NCI-H2107 treated with DMSO at 0.1 percent for 48 hours (cell line): ENCODE results near the gene DISC1.
"Not testable (repeated sequence)": the region's sequence is repeated elsewhere in the genome, so short reads cannot be mapped to it uniquely, and the experiment has no call there.

ENCODE experiments used
- DNase-seq: peaks from one replicate; lab custom pipeline; 2025; ENCODE audit not compliant: unreplicated experiment; lab: John Stamatoyannopoulos, UW

Gene DISC1

DNA sequence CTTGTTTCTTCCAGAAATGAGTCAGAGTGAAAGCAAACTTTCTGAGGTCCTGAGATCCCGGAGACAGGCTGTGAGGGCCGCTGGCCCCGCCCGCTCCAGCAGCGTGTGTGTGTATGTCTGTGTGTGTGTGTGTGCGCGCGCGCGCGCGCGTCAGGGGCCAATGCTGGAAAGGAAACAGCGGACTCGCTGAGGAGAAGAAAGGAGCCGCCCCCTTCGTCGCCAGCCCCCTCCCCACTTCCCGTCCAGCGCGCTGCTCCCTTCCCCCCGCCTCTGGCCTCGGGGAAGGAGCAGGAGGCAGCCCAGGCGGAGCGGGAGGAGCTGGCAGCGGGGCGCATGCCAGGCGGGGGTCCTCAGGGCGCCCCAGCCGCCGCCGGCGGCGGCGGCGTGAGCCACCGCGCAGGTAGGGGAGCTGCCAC lies at the start of gene DISC1:
Gene DISC1 (plus strand): TSS at position 256 of the 416 bp plus-strand sequence. CDS start 78 bp downstream, at position 334.
- DNase-seq, result peak; percentile 34

GRCh38 chr1:231576804-231577718 lies 49.5 kb upstream of the DISC1 start:
- no peak for DNase-seq

DNA sequence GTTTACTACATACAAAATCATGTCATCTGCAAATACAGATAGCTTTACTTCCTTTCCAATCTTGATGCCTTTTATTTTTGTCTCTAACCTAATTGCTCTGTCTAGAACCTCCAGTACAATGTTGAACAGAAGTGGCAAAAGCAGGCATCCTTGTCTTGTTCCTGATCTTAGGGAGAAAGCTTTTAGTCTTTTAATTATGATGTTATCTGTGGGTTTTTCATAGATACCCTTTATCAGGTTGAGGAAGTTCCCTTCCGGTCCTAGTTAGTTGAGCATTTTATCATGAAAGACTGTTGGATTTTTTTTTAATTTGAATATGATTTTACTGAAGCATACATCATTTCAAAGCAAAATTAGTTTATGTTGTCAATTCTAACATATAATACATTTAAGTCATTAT lies 45.7 kb upstream of the DISC1 start:
- DNase-seq, result no peak

DNA sequence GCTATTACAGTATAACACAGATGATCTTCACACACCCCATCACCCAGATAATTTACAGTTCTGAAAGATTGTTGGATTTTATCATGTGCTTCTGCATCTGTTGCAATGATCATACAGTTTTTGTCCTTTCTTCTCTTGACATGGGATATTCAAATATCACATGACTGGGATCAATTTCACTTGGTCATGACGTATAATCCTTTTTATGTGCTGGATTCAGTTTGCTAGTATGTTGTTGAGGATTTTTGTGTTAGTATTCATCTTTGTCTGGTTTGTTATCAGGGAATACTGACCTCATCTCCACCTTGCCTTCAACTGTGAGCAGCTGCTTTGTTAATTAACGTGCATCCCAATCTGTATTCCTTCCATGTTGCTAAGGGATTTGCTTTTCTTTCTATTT lies 44.7 kb upstream of the DISC1 start:
- DNase-seq, result no peak

DNA sequence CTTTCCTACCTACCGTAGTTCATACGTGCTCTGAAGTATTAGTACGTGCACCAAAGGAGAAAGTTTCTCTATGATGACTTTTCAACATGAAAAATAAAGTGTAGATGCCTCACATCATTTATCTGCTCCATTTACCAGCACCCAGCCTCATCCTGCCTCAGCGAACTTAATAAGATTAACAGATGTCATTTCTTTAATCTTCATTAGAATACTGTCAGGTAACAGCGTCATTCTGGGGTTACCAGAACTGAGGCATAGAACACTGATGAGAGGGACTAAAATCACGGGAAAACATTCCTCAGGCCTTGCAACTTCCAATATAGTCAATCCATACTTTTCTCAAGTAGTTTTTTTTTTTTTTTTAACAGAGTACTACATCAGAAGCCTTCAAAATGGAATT lies 43.2 kb upstream of the DISC1 start:
- no peak for DNase-seq

GRCh38 chr1:231584117-231584516 lies 42.5 kb upstream of the DISC1 start:
- DNase-seq, result peak; percentile 61

DNA sequence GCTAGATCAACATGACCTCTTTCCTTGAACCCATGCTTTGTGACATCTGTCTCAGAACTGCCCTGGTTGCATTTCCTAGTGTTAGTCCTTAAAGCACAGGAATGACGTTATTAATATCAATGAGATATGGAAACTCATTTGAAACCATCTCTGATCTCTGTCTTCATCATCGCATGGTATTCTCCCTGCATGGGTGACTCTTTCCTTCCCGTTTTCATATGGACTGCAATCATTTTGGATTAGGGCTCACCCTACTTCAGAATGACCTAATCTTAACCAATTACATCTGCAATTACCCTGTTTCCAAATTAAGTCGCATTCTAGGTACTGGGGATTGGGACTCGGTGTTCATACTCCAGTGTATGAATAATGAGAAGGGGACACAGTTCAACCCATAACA lies 41.7 kb upstream of the DISC1 start:
- DNase-seq, result no peak

DNA sequence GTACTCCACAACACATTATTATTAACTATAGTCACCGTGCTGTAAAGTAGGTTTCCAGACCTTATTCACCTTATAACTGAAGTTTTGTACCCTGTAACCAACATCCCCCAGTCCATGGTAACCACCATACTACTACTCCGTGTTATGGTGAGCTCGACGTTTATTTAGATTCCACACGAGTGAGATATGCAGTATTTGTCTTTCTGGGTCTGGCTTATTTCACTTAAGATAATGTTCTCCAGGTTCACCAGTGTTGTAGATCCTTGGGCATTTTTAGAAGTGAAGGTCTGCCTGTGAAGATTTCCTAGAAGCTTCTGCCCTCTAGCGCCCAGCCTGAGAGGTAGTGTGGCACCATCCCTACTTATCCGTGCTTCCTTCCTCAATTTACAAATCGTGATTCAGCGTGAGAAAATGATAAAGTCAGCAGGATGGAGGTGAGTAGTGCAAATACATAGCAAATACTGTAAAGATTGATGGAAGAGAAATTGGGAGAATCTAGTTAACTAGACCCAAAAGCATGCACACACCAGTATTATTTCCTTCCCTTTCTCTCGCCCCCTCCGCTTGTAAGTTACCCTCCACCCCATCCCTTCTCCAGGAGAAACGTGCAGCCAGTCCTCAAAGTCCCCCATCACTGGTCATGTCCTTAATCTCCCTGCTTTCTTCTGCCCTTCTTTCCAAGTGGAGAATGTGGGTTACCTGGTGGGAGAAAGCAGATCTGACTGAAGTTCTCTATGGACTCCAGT lies 36.0 kb upstream of the DISC1 start:
- peak; percentile 74 for DNase-seq

DNA sequence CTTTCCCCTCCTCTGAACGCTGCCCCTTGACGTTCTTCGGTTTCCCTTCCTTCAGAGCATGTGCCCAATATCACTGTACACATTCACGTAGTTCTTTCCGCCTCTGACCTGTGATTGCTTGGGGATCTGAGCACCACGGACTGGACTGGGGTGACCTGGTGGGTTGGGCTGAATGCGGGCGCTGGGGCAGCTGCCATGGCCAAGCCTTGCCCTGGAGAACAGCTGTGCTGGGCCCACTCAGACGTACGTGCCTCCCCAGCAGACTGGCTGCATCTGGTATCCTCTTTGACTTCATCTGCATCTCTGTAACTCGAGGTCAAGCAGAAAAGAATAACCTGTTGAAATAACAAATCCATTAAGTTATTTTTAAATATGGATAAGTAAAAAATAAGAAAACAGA lies 35.1 kb upstream of the DISC1 start:
- DNase-seq, result no peak

- no peak for DNase-seq
These were observed 33.8 kb upstream of the DISC1 start for GRCh38 chr1:231592809-231593208.

GRCh38 chr1:231593264-231593663 lies 33.3 kb upstream of the DISC1 start:
- not testable (repeated sequence) for DNase-seq

- no peak for DNase-seq
These were observed 32.5 kb upstream of the DISC1 start for GRCh38 chr1:231594123-231594522.

DNA sequence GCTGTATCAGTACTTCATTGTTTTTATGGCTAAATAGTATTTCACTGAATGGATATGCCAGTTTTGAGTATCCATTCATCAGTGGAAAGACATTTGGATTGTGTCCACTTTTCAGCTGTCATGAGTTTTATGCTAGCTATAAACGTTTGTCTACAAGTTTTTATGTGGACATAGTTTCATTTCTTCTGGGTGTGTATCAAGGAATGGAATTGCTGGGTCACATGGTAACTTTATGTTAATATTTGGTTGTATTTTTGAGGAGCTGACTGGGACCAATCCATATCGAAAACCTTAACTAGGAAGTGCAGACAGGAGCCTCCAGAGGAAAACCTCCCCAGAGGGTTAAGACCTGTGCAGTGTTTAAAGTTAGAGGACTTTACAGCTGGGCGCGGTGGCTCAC lies 31.8 kb upstream of the DISC1 start:
- no peak for DNase-seq

GRCh38 chr1:231596337-231596791 lies 30.2 kb upstream of the DISC1 start:
- DNase-seq, result no peak

- no peak for DNase-seq
These were observed 28.6 kb upstream of the DISC1 start for GRCh38 chr1:231597971-231598370.

GRCh38 chr1:231600458-231600976 lies 26.1 kb upstream of the DISC1 start:
- DNase-seq, result no peak

DNA sequence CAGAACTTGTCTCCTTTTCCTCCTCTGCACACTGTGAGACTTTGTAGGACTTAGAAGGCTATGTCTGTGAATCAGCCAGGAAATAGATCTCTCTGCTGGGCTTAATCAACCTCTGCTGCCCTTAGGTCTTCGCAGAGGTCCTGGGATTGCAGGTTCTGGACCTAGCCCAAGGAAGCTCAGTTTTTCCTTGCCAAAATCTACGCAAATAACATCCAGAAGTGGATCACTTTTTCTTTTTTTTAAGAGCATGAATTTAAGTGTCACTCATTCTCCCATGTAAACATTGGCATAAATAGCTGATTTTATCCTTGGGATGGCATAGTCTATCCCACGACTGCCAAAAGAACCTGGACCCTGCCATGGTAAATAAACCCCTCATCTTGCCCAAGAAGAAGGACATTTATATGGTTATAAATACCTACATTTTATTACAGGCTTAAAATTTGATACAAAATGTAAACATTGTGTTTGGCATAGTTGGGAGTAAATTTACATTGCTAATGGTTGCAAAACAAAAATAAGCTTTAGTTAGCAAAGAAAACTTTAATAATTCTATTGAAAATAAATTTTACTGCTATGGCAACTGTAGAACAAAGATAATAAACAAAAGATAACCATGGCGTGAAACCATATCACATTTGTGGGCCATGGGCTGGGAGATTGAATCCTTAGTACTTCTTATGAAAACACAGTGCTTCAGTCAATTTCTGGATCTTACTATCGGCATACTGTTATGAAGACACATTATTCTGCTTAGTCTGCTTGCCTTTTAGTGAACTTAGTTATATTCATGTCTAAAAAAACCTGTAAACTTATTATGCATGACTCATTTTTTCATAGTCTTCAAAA lies 24.5 kb upstream of the DISC1 start:
- no peak for DNase-seq

- no peak for DNase-seq
These were observed 24.0 kb upstream of the DISC1 start for GRCh38 chr1:231602673-231602984.

GRCh38 chr1:231603598-231604275 lies 22.9 kb upstream of the DISC1 start:
- peak; percentile 89 for DNase-seq

- no peak for DNase-seq
These were observed 22.3 kb upstream of the DISC1 start for GRCh38 chr1:231604276-231604621.
